ENCODE results near the gene ATRIP.

The ATRIP gene

DNA sequence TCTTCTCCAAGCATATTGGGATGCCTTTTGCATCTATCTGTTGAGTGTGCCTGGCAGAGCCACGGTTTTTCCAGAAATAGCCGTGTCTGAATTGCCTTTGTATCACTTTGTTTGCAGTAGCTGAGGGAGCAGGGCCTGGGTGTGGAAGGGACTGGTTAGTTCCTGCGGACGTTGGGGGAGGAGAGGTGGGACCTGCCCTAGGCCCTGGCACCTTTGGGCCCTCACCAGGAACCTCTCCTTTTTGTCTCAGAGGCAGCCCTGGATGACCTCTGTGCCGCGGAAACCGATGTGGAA is 18.6 kb downstream of the ATRIP start:
- H3K27ac ChIP-seq: peak overlapping the region; percentile 100
- TF ChIP-seq, protein P1, sequence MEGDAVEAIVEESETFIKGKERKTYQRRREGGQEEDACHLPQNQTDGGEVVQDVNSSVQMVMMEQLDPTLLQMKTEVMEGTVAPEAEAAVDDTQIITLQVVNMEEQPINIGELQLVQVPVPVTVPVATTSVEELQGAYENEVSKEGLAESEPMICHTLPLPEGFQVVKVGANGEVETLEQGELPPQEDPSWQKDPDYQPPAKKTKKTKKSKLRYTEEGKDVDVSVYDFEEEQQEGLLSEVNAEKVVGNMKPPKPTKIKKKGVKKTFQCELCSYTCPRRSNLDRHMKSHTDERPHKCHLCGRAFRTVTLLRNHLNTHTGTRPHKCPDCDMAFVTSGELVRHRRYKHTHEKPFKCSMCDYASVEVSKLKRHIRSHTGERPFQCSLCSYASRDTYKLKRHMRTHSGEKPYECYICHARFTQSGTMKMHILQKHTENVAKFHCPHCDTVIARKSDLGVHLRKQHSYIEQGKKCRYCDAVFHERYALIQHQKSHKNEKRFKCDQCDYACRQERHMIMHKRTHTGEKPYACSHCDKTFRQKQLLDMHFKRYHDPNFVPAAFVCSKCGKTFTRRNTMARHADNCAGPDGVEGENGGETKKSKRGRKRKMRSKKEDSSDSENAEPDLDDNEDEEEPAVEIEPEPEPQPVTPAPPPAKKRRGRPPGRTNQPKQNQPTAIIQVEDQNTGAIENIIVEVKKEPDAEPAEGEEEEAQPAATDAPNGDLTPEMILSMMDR (conservative IDR thresholded peaks at IDR 0.05): no peak

DNA sequence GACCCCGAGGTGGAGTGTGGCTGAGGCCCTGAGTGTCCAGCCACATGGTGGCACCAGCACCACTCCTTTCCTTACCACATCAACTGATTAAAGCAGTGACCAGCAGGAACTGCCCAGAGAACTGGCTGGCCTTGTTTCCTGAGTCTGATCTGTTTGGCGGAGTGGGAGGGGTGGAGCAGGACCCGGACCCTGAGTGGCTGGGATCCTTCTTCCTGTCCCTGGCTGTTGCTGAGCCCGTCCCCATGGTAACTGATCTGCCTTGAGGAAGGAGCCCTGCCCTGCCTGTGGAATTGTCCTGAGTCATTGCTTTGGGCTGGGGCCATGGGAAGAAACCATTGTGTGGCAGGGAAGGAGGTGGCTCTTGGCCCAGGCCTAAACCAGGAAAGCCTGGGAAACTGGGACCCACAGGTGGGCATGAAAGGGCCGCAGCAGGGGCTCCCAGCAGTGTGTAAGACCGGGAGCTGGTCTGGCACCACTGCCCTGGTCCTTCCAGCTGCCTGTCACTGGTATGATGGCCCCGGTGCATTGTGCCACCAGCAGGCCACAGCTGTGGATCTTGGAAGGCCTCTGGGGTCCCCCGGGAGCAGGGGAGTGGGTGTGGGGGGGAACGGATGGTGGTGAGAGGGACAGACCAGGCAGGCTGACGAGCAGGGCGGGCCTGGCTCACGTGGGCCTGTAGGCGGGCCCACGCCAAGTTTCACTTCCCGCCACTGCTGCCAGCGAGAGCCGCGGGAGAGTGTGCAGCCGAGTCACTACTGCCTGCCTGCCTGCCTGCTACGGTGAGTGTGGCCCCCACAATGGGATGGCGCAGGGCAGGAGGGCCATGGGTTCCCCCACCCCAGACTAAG is 19.2 kb downstream of the ATRIP start:
- TF ChIP-seq, protein P1 (conservative IDR thresholded peaks at IDR 0.05): peak; percentile 89
- peak overlapping the region; percentile 100 for H3K27ac ChIP-seq

DNA sequence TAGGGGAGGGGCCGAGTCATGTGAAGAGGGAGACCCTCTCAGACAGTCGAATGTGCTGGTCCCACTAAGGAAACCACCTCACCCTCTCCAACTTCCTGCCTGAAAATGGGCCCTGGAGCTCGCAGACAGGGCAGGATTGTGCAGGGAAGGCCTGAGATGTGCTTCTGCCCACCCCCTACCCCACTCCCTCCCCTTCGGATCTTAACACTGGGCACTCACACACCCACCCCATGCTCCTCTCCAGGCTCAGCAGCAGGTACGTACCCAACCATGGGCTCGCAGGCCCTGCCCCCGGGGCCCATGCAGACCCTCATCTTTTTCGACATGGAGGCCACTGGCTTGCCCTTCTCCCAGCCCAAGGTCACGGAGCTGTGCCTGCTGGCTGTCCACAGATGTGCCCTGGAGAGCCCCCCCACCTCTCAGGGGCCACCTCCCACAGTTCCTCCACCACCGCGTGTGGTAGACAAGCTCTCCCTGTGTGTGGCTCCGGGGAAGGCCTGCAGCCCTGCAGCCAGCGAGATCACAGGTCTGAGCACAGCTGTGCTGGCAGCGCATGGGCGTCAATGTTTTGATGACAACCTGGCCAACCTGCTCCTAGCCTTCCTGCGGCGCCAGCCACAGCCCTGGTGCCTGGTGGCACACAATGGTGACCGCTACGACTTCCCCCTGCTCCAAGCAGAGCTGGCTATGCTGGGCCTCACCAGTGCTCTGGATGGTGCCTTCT is 20.0 kb downstream of the ATRIP start:
- TF ChIP-seq, protein P1 (conservative IDR thresholded peaks at IDR 0.05): no peak
- peak overlapping the region; percentile 100 for H3K27ac ChIP-seq

DNA sequence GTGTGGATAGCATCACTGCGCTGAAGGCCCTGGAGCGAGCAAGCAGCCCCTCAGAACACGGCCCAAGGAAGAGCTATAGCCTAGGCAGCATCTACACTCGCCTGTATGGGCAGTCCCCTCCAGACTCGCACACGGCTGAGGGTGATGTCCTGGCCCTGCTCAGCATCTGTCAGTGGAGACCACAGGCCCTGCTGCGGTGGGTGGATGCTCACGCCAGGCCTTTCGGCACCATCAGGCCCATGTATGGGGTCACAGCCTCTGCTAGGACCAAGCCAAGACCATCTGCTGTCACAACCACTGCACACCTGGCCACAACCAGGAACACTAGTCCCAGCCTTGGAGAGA is 20.5 kb downstream of the ATRIP start:
- peak overlapping the region; percentile 100 for H3K27ac ChIP-seq
- TF ChIP-seq, protein P1 (conservative IDR thresholded peaks at IDR 0.05): no peak

DNA sequence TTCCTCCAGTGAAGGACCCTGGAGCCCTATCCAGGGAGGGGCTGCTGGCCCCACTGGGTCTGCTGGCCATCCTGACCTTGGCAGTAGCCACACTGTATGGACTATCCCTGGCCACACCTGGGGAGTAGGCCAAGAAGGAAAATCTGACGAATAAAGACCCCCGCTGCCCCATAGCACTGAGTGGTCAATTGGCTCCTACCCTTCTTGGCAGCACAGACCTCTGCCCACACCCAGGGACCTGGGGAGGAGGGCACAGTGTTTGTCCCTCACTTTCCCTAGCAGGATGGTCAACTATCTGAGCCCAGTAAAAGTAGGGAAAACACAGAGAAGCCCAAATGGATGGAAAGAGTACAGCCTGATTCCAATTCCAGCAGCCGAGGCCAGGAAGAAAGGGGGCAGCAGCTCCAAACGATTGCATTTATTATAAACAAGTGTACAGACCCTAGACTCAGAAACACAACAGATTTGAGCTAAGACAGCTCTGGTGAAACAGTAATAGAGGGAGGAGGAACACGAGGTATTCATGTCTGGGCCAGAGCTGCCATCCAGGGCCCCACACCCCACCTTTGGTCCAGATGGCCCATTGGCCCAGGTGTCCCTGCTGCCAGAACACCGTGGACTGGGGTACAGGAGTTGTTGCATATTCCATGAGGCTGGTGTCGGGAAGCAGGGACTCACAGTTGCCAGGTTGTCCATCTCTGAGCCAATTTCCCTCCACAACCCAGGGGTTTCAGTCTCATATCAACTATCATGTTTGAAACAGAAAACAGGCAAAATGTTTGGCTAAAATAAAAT is 21.1 kb downstream of the ATRIP start:
- H3K27ac ChIP-seq: peak overlapping the region; percentile 100
- TF ChIP-seq, protein P1 (conservative IDR thresholded peaks at IDR 0.05): no peak

DNA sequence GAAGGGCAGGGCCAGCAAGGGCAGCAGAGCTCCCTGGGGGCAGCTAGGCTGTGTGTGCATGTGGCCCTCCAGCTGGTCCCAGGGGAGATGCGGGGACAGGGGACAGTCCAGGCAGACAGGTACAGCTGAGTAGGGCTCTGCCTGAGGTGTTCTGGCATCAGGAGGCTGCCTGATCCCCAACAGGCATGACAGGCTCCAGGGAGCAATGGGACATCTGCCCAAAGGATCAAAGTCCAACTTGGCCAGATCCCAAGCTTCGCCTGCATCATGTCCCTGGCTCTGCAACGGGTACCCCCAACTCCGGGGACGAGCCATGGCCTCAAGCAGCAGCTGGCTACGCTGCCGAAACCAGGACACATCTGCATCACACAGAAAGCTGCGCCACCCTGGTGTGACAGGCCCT is 21.8 kb downstream of the ATRIP start:
- TF ChIP-seq, protein P1 (conservative IDR thresholded peaks at IDR 0.05): no peak
- peak overlapping the region; percentile 100 for H3K27ac ChIP-seq
